HG03469 (cell line): Measurements from ENCODE around the gene ANAPC13.

Source experiments
- ATAC-seq: cut with Tn5 transposase; IDR thresholded peaks from one replicate; pipeline ENCODE4 v1.9.1; 2021; ENCODE audit warnings: mild to moderate bottlenecking, moderate library complexity, moderate number of reproducible peaks; ENCODE audit not compliant: unreplicated experiment

ANAPC13 gene

DNA sequence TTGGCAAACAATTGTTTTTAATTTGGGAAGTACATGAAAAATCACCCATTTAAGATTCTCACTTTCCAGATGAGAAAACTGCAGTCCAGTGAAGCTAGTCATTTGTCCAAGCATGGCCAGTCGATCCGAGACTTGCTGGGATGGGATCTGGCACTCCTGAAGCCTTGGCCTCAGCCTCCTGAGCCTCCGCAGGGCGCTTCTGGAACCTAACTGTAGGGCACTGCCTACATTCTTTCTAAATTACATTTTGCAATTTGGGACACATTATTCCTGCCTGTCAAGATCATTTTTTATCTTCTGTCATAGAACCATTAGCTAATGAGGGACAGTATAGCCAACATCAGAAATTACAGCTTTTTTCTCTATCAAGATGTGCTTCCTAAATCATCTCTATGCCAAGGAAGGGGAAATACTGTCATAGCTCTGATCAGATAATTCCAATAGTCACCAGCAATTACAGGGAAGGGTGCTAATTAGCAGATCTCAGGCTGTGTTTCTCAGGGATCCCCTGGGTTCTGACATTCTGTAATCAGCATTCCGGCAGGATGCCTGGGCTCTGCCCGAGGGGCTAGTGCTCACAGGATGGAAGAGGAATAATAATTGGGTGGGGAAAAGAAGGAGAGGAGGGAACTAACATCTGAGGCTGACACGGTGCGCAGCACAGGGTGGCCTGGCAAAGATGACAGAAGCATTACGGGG is 28.3 kb downstream of the ANAPC13 start:
- ATAC-seq = no peak

- no peak for ATAC-seq
Measured at GRCh38 chr3:134453631-134454030, 32.2 kb downstream of the ANAPC13 start.

DNA sequence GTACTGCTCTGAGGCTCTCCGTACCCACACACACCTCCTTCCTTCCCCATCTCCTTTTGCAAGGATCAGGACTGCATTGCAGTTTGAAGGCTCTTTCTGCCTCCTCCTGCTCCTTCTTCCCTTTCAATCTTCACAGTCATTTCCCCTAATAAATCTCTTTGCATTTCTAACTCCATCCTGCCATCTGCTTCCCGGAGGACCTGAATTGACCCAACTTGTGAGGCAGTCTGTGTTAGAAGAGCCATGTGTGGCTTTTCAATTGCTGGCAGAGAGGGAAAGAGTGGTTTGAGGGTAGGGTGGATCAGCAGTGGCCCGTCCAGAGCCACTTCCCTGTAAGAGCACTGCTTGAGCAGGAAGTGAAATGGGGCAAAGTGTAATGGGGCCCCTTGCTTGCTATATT is 35.8 kb downstream of the ANAPC13 start:
- ATAC-seq = no peak

DNA sequence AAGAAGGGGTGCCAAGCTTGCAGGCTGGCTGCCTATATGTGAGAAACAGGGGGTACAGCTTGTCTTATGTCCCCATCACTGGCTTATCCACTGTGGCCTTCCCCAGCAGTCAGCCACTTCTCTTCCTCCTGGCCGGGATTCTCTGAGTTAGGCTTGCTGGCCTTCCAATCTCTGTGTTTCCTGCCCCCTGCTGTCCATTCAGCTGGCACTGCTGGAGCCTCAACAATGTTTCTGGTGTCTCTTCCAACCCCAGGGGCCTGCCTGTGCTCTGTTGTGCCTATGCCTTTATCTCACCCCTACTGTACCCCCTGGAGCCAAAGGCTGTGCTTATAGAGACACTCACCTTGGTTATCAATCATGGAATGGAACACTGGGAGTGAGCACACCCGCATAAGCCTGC is 36.5 kb downstream of the ANAPC13 start:
- no peak for ATAC-seq

DNA sequence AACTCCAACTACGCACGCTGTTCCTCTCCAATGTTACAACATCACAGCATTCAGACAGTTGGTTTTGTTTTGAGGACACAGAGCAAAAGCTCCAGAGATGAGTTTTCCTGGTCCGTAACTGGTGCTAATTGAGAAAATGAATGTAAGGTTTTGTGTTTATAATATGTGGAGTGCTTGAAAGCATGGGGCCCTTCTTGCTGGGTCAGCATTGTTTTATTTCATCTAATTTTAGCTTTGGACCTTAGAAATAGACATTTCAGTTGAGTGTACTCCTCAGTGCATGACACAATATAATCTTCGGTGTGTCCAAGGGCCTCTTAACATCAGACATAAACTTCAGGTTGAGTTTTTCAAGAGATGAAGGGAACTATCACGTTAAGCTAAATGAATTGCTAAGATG is 37.1 kb downstream of the ANAPC13 start:
- no peak for ATAC-seq

DNA sequence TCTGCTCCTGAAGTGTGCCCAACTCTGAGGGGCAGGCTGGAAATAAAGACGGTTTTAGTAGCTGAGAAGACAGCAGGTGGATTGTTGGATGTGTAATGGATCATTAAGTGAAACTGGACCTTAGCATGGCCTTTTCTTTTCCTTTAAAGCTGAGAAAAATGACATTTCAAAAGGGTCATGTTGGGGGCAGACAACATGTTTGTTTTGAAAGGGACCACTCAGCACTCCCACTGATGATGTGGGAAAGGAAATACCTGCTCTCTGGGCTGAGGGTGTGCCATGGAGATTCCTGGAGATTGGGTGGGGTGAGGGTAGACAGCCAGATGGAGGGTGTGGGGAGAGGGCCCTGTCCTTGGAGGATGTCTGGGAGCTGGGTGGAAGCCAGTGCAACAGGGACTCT is 38.4 kb downstream of the ANAPC13 start:
- ATAC-seq = no peak

DNA sequence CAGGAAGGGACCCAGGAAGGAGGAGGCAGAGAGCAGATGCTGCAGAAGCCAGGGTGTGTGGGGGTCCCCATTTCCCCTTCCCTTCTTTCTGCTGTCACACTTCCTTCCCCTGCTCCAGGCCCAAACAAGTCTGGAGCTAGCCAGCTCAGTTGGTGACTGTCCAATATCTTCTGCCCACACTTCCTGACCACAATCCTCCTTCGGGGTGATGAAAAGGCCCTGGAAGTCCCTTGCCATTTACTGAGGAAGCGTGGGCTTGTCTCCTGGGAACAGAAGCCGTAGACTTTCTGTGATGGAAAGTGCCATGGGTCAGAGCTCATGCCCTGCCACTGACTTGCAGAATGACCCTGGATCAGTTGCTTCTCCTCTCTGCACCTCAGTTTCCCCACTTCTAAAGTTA is 39.0 kb downstream of the ANAPC13 start:
- no peak for ATAC-seq

DNA sequence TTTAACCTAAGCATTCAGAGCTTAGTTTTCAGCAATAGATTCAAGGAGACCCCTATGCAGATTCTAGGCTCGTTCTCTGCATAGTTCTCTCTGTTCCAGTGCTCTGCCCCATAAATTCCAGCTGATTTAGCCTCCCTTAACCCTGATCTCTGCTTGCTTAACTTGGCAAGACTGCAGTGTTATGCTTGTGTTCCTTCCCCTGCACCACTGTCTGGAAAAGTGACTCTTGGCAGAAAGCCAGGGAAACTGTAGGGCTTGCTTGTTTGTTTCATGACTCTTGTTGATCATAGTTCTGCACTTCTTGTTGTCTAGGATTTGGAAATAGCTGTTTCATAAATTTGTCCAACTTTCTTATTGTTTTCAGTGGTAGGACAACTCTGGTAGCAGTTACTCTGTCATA is 40.1 kb downstream of the ANAPC13 start:
- ATAC-seq = no peak

- no peak for ATAC-seq
Measured at GRCh38 chr3:134445095-134445494, 40.7 kb downstream of the ANAPC13 start.

- ATAC-seq = no peak
Measured at GRCh38 chr3:134441821-134442220, 44.0 kb downstream of the ANAPC13 start.

DNA sequence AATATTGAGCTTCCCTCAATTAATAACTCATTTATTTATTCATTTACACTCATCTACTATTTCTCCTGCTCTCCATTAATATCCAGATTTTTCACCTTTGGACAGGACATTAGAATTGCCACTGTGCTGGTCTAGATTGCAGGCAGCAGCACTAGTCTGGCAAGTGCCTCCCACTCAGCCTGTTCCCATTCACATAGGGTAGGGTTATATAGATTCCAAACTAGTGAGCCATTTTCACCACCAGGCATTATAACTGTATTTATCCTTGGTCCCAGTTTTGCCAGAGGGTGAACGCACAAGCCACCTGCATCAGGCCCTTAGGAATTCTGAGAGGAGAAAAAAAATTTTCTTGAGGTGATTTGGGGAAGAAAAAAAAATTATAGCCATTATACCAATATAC is 44.5 kb downstream of the ANAPC13 start:
- no peak for ATAC-seq

GRCh38 chr3:134437211-134437752 is 48.5 kb downstream of the ANAPC13 start:
- ATAC-seq = no peak

GRCh38 chr3:134432236-134432635 is 53.5 kb downstream of the ANAPC13 start:
- ATAC-seq = no peak

- no peak for ATAC-seq
Measured at GRCh38 chr3:134430950-134431445, 54.8 kb downstream of the ANAPC13 start.

GRCh38 chr3:134430174-134430573 is 55.6 kb downstream of the ANAPC13 start:
- ATAC-seq = no peak

- ATAC-seq = no peak
Measured at GRCh38 chr3:134428401-134428800, 57.4 kb downstream of the ANAPC13 start.
